Cardiac fibroblast (primary cell): ENCODE data around the gene OR4C45.
"Not testable (repeated sequence)": the region's sequence is repeated elsewhere in the genome, so short reads cannot be mapped to it uniquely, and the experiment has no call there.

Experiments used
- DNase-seq, 2 donors: peaks; one replicate each; pipeline versions ENCODE4 v3.0.0 to v3.0.0-alpha.2; 2010; ENCODE audit warnings: low read depth in 2 of 2
- H3K4me3 ChIP-seq, 2 donors: replicated peaks in 1 of 2; 1 replicate in 1 of 2; 2 replicates in 1 of 2; pipeline ENCODE4 v1.5.1; 2011; ENCODE audit warnings: low read depth in 2 of 2, low read length in 2 of 2, mild to moderate bottlenecking in 2 of 2, moderate library complexity in 1 of 2
- TF ChIP-seq, protein P1 (sequence below): IDR thresholded peaks from one replicate; pipeline ENCODE4 v1.5.1; 2011; ENCODE audit warnings: low read depth, mild to moderate bottlenecking, low read length, inconsistent platforms

OR4C45 gene

DNA sequence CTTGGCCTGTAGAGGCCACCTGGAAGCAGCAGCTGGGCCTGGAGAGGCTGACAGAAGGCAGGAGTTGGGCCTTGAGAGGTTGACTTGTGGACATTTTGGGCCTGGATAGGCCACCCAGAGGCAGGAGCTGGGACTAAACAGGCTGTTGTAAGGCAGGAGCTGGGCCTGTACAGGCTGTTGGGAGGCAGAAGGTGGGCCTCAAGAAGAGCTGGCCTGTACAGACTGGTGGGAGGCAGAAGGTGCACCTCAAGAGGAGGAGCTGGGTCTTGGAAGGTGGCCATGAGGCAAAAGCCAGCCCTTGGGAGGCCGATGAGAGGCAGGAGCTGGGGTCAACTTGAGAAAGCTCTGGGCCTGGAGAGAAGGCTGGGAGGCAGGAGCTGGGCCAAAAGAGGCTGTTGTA, 45.3 kb downstream of the OR4C45 start:
- H3K4me3 ChIP-seq = no peak overlapping the region
- DNase-seq = no peak
- TF ChIP-seq, protein P1, sequence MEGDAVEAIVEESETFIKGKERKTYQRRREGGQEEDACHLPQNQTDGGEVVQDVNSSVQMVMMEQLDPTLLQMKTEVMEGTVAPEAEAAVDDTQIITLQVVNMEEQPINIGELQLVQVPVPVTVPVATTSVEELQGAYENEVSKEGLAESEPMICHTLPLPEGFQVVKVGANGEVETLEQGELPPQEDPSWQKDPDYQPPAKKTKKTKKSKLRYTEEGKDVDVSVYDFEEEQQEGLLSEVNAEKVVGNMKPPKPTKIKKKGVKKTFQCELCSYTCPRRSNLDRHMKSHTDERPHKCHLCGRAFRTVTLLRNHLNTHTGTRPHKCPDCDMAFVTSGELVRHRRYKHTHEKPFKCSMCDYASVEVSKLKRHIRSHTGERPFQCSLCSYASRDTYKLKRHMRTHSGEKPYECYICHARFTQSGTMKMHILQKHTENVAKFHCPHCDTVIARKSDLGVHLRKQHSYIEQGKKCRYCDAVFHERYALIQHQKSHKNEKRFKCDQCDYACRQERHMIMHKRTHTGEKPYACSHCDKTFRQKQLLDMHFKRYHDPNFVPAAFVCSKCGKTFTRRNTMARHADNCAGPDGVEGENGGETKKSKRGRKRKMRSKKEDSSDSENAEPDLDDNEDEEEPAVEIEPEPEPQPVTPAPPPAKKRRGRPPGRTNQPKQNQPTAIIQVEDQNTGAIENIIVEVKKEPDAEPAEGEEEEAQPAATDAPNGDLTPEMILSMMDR = no peak

DNA sequence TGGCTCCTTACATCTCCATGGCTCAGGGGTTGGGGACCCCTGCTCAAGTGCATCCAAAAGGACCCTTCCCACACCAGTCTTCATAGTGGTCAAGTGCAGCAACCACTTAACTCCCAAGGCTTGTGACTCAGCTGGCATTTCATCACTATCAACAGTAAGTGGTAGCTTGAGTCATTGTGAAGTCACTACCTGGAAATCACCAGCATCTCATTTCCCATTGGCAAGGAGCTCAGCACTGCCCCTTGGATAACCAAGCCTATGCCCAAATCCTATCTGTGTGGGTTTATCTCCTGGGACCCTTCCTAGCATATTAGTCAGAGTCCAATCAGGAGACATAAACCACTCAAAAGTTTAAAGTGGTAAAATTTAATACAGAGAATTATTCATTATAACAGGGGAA, 46.3 kb downstream of the OR4C45 start:
- peak in 1 of 2 donors; percentile 92 for DNase-seq
- not testable (repeated sequence) for H3K4me3 ChIP-seq

DNA sequence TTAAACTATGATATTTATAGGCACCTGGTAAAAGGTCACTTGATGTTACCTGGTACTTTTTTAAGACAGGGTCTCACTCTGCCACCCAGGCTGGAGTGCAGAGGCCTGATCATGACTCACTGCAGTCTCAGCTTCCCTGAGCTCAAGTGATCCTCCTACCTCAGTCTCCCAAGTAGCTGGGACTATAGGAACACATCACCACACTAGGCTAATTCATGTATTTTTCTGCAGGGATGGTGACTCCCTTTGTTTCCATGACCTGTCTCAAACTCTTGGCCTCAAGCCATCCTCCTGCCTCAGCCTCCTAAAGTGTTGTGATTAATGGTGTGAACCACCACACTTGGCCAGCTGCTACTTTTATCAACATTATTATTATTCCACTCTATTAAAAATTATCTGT, 47.6 kb downstream of the OR4C45 start:
- H3K4me3 ChIP-seq = no peak overlapping the region
- DNase-seq = peak in 1 of 2 donors; percentile 35
- TF ChIP-seq, protein P1 = no peak
